Ishikawa (cell line): Measurements from ENCODE around the gene KIF3C.
A peak's percentile ranks its signal among the peaks of the same experiment; 100 is the strongest.

ENCODE experiments used
- CEBPB ChIP-seq: IDR thresholded peaks from 2 replicates; pipeline ENCODE4 v1.6.1; 2012
- CREB1 ChIP-seq: IDR thresholded peaks from 2 replicates; pipeline ENCODE4 v1.6.1; 2012; ENCODE audit warnings: low read depth
- EGR1 ChIP-seq: IDR thresholded peaks from 2 replicates; pipeline ENCODE4 v1.6.1; 2012
- EP300 ChIP-seq: IDR thresholded peaks from 2 replicates; pipeline ENCODE4 v1.6.1; 2012; ENCODE audit warnings: borderline replicate concordance
- FOXM1 ChIP-seq: IDR thresholded peaks from 2 replicates; pipeline ENCODE4 v1.6.1; 2012; ENCODE audit warnings: low read depth, borderline replicate concordance
- MAX ChIP-seq: IDR thresholded peaks from 2 replicates; pipeline ENCODE4 v1.6.1; 2012
- NFIC ChIP-seq: IDR thresholded peaks from 2 replicates; pipeline ENCODE4 v1.6.1; 2012
- RAD21 ChIP-seq: IDR thresholded peaks from 2 replicates; pipeline ENCODE4 v1.6.1; 2012; ENCODE audit warnings: low read depth
- REST ChIP-seq: IDR thresholded peaks from 2 replicates; pipeline ENCODE4 v1.6.1; 2012; ENCODE audit warnings: low read depth, mild to moderate bottlenecking
- TAF1 ChIP-seq: IDR thresholded peaks from 2 replicates; pipeline ENCODE4 v1.6.1; 2012; ENCODE audit warnings: low read depth, mild to moderate bottlenecking
- TCF12 ChIP-seq: IDR thresholded peaks from 2 replicates; pipeline ENCODE4 v1.6.1; 2012; ENCODE audit warnings: low read depth
- TEAD4 ChIP-seq: IDR thresholded peaks from 2 replicates; pipeline ENCODE4 v1.6.1; 2012
- YY1 ChIP-seq: IDR thresholded peaks from 2 replicates; pipeline ENCODE4 v1.6.1; 2012; ENCODE audit warnings: low read depth
- ZBTB7A ChIP-seq: IDR thresholded peaks from 2 replicates; pipeline ENCODE4 v1.6.1; 2012; ENCODE audit warnings: low read depth
- TF ChIP-seq, protein P1 (sequence below): IDR thresholded peaks from 2 replicates; pipeline ENCODE4 v1.6.1; 2012

The KIF3C gene

GRCh38 chr2:25966531-25967270 is 15.6 kb downstream of the KIF3C start:
- no peak for TF ChIP-seq TEAD4
- no peak for TF ChIP-seq MAX
- TF ChIP-seq REST = 0 out of 2 replicates have a peak, but pooled peaks have one; percentile 29
- no peak for TF ChIP-seq CEBPB

DNA sequence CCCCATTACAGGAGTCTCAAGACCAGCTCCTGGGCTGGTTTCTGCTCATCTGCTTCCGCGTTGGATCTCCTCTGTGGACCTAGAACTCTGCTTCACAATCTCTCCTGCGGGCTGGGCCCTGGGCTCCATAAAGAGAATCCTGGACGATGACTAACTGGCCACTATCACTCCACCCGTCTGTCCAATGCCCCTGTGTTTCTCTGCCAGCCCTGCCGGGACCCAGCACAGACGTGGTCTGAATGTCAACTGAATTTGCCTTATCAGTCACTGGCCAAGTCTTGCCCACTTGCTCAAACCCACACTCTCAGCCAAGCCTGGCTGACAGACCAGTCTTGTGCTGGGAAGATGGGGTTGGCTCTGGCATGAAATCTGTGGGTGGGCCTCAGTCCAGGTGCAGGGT is 17.4 kb downstream of the KIF3C start:
- TF ChIP-seq TCF12 (no peak), CEBPB (no peak), EP300 (no peak), CREB1 (no peak), EGR1 (no peak), TAF1 (no peak), RAD21 (no peak), TEAD4 (no peak), ZBTB7A (no peak), REST (no peak), NFIC (no peak), MAX (no peak), YY1 (no peak), FOXM1 (no peak)
- TF ChIP-seq, protein P1, sequence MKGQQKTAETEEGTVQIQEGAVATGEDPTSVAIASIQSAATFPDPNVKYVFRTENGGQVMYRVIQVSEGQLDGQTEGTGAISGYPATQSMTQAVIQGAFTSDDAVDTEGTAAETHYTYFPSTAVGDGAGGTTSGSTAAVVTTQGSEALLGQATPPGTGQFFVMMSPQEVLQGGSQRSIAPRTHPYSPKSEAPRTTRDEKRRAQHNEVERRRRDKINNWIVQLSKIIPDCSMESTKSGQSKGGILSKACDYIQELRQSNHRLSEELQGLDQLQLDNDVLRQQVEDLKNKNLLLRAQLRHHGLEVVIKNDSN = no peak

GRCh38 chr2:25960920-25961319 is 21.4 kb downstream of the KIF3C start:
- TF ChIP-seq CREB1 (no peak), TCF12 (no peak), TAF1 (no peak), MAX (no peak), NFIC (no peak), EGR1 (no peak), CEBPB (no peak), RAD21 (no peak), TEAD4 (no peak), ZBTB7A (no peak), EP300 (no peak), REST (no peak)

GRCh38 chr2:25960396-25960795 is 21.9 kb downstream of the KIF3C start:
- TF ChIP-seq REST (no peak), EP300 (no peak), YY1 (no peak), TEAD4 (no peak), CEBPB (no peak), CREB1 (no peak), TCF12 (no peak), RAD21 (no peak), ZBTB7A (no peak)
- TF ChIP-seq, protein P1 = no peak
